H9 (cell line): ENCODE results near the gene RAB40B. TPM values are rescaled to one million over a fixed set of nuclear protein-coding genes. Genes with fewer than 3 reads are reported as not detected.

Experiments
- DNase-seq: peaks from one replicate; pipeline ENCODE4 v3.0.0-alpha.2; 2017
- H2AFZ ChIP-seq: one replicate; pipeline ENCODE4 v1.6.1; 2013; ENCODE audit warnings: mild to moderate bottlenecking, low read length, control low read depth, moderate library complexity
- H2AK5ac ChIP-seq: 2 replicates; pipeline ENCODE4 v1.6.1; 2013; ENCODE audit warnings: low read length, control low read depth, mixed read lengths; ENCODE audit not compliant: insufficient read length
- H2BK120ac ChIP-seq: one replicate; pipeline ENCODE4 v1.6.1; 2013; ENCODE audit warnings: low read depth, mild to moderate bottlenecking, low read length, control low read depth, inconsistent platforms; ENCODE audit not compliant: poor library complexity, severe bottlenecking
- H2BK12ac ChIP-seq: 2 replicates; pipeline ENCODE4 v1.6.1; 2013; ENCODE audit warnings: low read length, control low read depth, mixed read lengths, low read depth; ENCODE audit not compliant: insufficient read length
- H2BK15ac ChIP-seq: 2 replicates; pipeline ENCODE4 v1.6.1; 2013; ENCODE audit warnings: low read depth, low read length, control low read depth
- H2BK20ac ChIP-seq: one replicate; pipeline ENCODE4 v1.6.1; 2013; ENCODE audit warnings: low read depth, mild to moderate bottlenecking, low read length, control low read depth, inconsistent platforms; ENCODE audit not compliant: poor library complexity, severe bottlenecking
- H2BK5ac ChIP-seq: 2 replicates; pipeline ENCODE4 v1.6.1; 2013; ENCODE audit warnings: low read length, control low read depth, mixed read lengths; ENCODE audit not compliant: insufficient read length
- H3K14ac ChIP-seq: 2 replicates; pipeline ENCODE4 v1.6.1; 2013; ENCODE audit warnings: low read length, control low read depth; ENCODE audit not compliant: insufficient read depth
- H3K18ac ChIP-seq: 2 replicates; pipeline ENCODE4 v1.6.1; 2013; ENCODE audit warnings: low read depth, mild to moderate bottlenecking, mixed read lengths, low read length, control low read depth; ENCODE audit not compliant: insufficient read length
- H3K23ac ChIP-seq: 2 replicates; pipeline ENCODE4 v1.6.1; 2013; ENCODE audit warnings: low read length, control low read depth, mixed read lengths, low read depth; ENCODE audit not compliant: insufficient read length
- H3K23me2 ChIP-seq: 2 replicates; pipeline ENCODE4 v1.6.1; 2013; ENCODE audit warnings: low read depth, mild to moderate bottlenecking, mixed read lengths, low read length, control low read depth; ENCODE audit not compliant: insufficient read length, poor library complexity, severe bottlenecking
- H3K27ac ChIP-seq: 2 replicates; pipeline ENCODE4 v1.5.1; 2013; ENCODE audit warnings: low read length, control low read depth, mixed read lengths, low read depth; ENCODE audit not compliant: insufficient read length
- H3K27me3 ChIP-seq: 2 replicates; pipeline ENCODE4 v1.6.1; 2013; ENCODE audit warnings: low read length, control low read depth, inconsistent platforms; ENCODE audit not compliant: insufficient read depth
- H3K4ac ChIP-seq: 2 replicates; pipeline ENCODE4 v1.6.1; 2013; ENCODE audit warnings: low read depth, mild to moderate bottlenecking, control low read depth, inconsistent platforms, low read length, moderate library complexity
- H3K4me1 ChIP-seq: 2 replicates; pipeline ENCODE4 v1.6.1; 2013; ENCODE audit warnings: low read length, control low read depth, inconsistent platforms; ENCODE audit not compliant: insufficient read depth
- H3K4me2 ChIP-seq: 2 replicates; pipeline ENCODE4 v1.6.1; 2013; ENCODE audit warnings: low read length, control low read depth, mixed read lengths; ENCODE audit not compliant: insufficient read length, insufficient read depth
- H3K56ac ChIP-seq: 2 replicates; pipeline ENCODE4 v1.6.1; 2013; ENCODE audit warnings: low read depth, mild to moderate bottlenecking, mixed read lengths, low read length, control low read depth; ENCODE audit not compliant: insufficient read length
- H3K79me1 ChIP-seq: 2 replicates; pipeline ENCODE4 v1.6.1; 2013; ENCODE audit warnings: low read depth, mild to moderate bottlenecking, moderate library complexity, low read length, control low read depth, inconsistent platforms; ENCODE audit not compliant: insufficient read depth, poor library complexity, severe bottlenecking
- H3K79me2 ChIP-seq: 2 replicates; pipeline ENCODE4 v1.6.1; 2013; ENCODE audit warnings: low read length, control low read depth, inconsistent platforms; ENCODE audit not compliant: insufficient read depth
- H3K9ac ChIP-seq: 2 replicates; pipeline ENCODE4 v1.6.1; 2013; ENCODE audit warnings: low read length, control low read depth, mixed read lengths; ENCODE audit not compliant: insufficient read length; ENCODE audit errors: extremely low read depth
- H3K9me3 ChIP-seq: one replicate; pipeline ENCODE4 v1.6.1; 2013; ENCODE audit warnings: low read depth, low read length, inconsistent platforms; ENCODE audit not compliant: control insufficient read depth
- H3T11ph ChIP-seq: one replicate; pipeline ENCODE4 v1.6.1; 2013; ENCODE audit warnings: mild to moderate bottlenecking, low read length, control low read depth, inconsistent platforms
- H4K20me1 ChIP-seq: one replicate; pipeline ENCODE4 v1.6.1; 2013; ENCODE audit not compliant: control insufficient read depth, insufficient read length, insufficient read depth
- H4K5ac ChIP-seq: 2 replicates; pipeline ENCODE4 v1.6.1; 2013; ENCODE audit warnings: low read depth, mild to moderate bottlenecking, mixed read lengths, low read length, control low read depth; ENCODE audit not compliant: insufficient read length
- H4K8ac ChIP-seq: replicated peaks from 2 replicates; pipeline ENCODE4 v1.6.1; 2013; ENCODE audit warnings: low read length, control low read depth, mixed read lengths, low read depth; ENCODE audit not compliant: insufficient read length
- H4K91ac ChIP-seq: 2 replicates; pipeline ENCODE4 v1.6.1; 2013; ENCODE audit warnings: low read depth, mild to moderate bottlenecking, moderate library complexity, mixed read lengths, low read length, control low read depth; ENCODE audit not compliant: insufficient read length
- H3K27ac Mint-ChIP-seq, 3 experiments: 2 replicates in 2 of 3; 3 replicates in 1 of 3; pipeline ENCODE4 v1.8.0; 2020 to 2021; ENCODE audit warnings: mixed read lengths in 3 of 3, mild to moderate bottlenecking in 1 of 3, moderate library complexity in 1 of 3
- H3K27me3 Mint-ChIP-seq: 2 replicates; pipeline ENCODE4 v1.8.0; 2021; ENCODE audit warnings: low read depth, mild to moderate bottlenecking, moderate library complexity, mixed read lengths
- H3K36me3 Mint-ChIP-seq, 3 experiments: 2 replicates in 2 of 3; 3 replicates in 1 of 3; pipeline ENCODE4 v1.8.0; 2020 to 2021; ENCODE audit warnings: low read depth in 3 of 3, mixed read lengths in 3 of 3; ENCODE audit not compliant: insufficient read depth in 1 of 3
- H3K4me1 Mint-ChIP-seq, 2 experiments: 2 replicates each; pipeline ENCODE4 v1.8.0; 2020; ENCODE audit warnings: mixed read lengths in 2 of 2
- H3K4me3 Mint-ChIP-seq, 2 experiments: 2 replicates in 1 of 2; 3 replicates in 1 of 2; pipeline ENCODE4 v1.8.0; 2020 to 2021; ENCODE audit warnings: mild to moderate bottlenecking in 2 of 2, mixed read lengths in 2 of 2, moderate library complexity in 1 of 2
- H3K9me3 Mint-ChIP-seq, 2 experiments: 2 replicates in 1 of 2; 3 replicates in 1 of 2; pipeline ENCODE4 v1.8.0; 2020; ENCODE audit warnings: mild to moderate bottlenecking in 2 of 2, mixed read lengths in 2 of 2, moderate library complexity in 1 of 2
- WGBS: extraction: QIAGEN DNeasy Blood & Tissue Kit; methylation state at CpG from one replicate; pipeline ENCODE4 v1.1.7; 2013; ENCODE audit warnings: missing lambda C conversion rate, low lambda C conversion rate, mixed read lengths; ENCODE audit not compliant: insufficient read length; ENCODE audit errors: extremely low coverage; 5-methylcytosine and 5-hydroxymethylcytosine counted together
- total RNA-seq: library from RNA; stranded (reverse); gene quantifications from 2 replicates; pipeline ENCODE4 v1.2.1, GENCODE V29; 2021
- TF ChIP-seq, protein P1 (sequence below): fragments of 200-600 bp; sonication (generic); conservative IDR thresholded peaks from 3 replicates; pipeline ENCODE4 v1.8.0; 2021; ENCODE audit warnings: antibody characterized with exemption, mild to moderate bottlenecking

Gene RAB40B
- total RNA-seq, 1 experiment from 2014 or later, result 3.5 TPM

DNA sequence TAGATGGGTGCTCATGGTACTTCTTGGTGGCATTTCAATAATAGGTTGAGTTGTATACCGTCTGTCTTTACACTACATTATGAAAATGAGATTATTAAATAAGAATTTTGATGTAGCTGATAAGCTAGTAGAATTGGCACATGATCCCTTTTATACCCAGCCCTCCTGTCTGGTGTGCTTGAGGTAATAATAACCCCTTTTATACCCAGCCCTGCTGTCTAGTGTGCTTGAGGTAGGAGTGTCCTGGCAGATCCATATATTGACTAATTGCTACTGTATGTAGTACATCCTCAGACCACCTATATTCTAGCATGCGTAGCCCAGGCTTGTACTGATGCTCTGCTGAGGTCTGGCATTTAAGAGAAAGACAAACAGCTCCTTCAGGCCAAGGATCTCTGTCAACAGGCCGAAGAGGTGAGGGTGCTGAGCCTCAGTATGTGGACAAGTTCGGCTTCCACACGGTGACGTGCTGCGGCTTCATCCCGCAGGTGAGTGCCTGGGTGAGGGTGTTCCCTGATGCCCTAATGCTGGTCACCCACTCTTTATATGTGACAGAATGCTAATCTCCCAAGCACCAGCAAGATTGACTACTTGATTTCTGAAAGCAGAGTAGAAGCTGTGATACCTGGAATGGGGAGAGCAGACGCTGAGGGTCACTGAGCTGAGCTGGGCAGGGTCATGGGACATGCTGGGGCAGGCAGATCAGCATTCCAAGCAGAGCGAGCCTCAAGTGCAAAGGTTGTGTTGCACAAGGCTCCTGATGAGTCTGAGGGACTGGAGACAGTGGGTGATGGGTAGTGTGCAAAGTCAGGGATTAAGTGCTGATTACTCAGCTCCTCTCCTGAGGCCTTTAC, 42.6 kb upstream of the RAB40B start:
- H3K14ac ChIP-seq, result no peak overlapping the region
- H3K18ac ChIP-seq, result no peak overlapping the region
- Mint-ChIP-seq H3K4me1 (peaks cover 19 to 20% of the 10 kb centered on the region in 2 experiments), H3K27me3 (peaks cover 2% of the 10 kb centered on the region; the same call in 1 of the 2 replicates), H3K4me3 (no peak overlapping the region), H3K36me3 (peaks cover 40 to 58% (median 56%) of the 10 kb centered on the region in 3 experiments), H3K27ac (no peak overlapping the region), H3K9me3 (peaks cover 23 to 25% of the 10 kb centered on the region in 2 experiments)
- WGBS, result no CpG with 5 or more reads among the region's 10 CpGs
- H3K23ac ChIP-seq, result no peak overlapping the region
- no peak overlapping the region for H2AFZ ChIP-seq
- H2BK15ac ChIP-seq, result no peak overlapping the region
- H3K56ac ChIP-seq, result no peak overlapping the region
- TF ChIP-seq, protein P1, sequence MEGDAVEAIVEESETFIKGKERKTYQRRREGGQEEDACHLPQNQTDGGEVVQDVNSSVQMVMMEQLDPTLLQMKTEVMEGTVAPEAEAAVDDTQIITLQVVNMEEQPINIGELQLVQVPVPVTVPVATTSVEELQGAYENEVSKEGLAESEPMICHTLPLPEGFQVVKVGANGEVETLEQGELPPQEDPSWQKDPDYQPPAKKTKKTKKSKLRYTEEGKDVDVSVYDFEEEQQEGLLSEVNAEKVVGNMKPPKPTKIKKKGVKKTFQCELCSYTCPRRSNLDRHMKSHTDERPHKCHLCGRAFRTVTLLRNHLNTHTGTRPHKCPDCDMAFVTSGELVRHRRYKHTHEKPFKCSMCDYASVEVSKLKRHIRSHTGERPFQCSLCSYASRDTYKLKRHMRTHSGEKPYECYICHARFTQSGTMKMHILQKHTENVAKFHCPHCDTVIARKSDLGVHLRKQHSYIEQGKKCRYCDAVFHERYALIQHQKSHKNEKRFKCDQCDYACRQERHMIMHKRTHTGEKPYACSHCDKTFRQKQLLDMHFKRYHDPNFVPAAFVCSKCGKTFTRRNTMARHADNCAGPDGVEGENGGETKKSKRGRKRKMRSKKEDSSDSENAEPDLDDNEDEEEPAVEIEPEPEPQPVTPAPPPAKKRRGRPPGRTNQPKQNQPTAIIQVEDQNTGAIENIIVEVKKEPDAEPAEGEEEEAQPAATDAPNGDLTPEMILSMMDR, result no peak
- H3T11ph ChIP-seq, result no peak overlapping the region
- H3K9ac ChIP-seq, result no peak overlapping the region
- no peak overlapping the region for H3K4me2 ChIP-seq
- no peak overlapping the region for H2BK120ac ChIP-seq
- no peaks in the 10 kb centered on the region for H3K79me1 ChIP-seq
- H2BK20ac ChIP-seq, result no peak overlapping the region
- no peak for DNase-seq
- no peaks in the 10 kb centered on the region for H3K27me3 ChIP-seq
- H2AK5ac ChIP-seq, result no peak overlapping the region
- H3K79me2 ChIP-seq, result no peaks in the 10 kb centered on the region
- H3K9me3 ChIP-seq, result no peaks in the 10 kb centered on the region
- no peak overlapping the region for H3K27ac ChIP-seq
- no peak overlapping the region for H4K91ac ChIP-seq
- no peaks in the 10 kb centered on the region for H4K20me1 ChIP-seq
- no peak overlapping the region for H2BK5ac ChIP-seq
- H2BK12ac ChIP-seq, result no peak overlapping the region
- no peak overlapping the region for H4K5ac ChIP-seq
- H3K23me2 ChIP-seq, result no peaks in the 10 kb centered on the region
- H3K4ac ChIP-seq, result no peak overlapping the region
- H4K8ac ChIP-seq, result no peak overlapping the region
- no peaks in the 10 kb centered on the region for H3K4me1 ChIP-seq
